T-helper 2 cell (primary cell): ENCODE measurements around the gene MAPK11.
A peak's percentile ranks its signal among the peaks of the same experiment; 100 is the strongest.

Experiments
- DNase-seq, 5 experiments: peaks; one replicate each; pipeline versions ENCODE4 v3.0.0 to v3.0.0-alpha.2; 2012 to 2022

The MAPK11 gene

DNA sequence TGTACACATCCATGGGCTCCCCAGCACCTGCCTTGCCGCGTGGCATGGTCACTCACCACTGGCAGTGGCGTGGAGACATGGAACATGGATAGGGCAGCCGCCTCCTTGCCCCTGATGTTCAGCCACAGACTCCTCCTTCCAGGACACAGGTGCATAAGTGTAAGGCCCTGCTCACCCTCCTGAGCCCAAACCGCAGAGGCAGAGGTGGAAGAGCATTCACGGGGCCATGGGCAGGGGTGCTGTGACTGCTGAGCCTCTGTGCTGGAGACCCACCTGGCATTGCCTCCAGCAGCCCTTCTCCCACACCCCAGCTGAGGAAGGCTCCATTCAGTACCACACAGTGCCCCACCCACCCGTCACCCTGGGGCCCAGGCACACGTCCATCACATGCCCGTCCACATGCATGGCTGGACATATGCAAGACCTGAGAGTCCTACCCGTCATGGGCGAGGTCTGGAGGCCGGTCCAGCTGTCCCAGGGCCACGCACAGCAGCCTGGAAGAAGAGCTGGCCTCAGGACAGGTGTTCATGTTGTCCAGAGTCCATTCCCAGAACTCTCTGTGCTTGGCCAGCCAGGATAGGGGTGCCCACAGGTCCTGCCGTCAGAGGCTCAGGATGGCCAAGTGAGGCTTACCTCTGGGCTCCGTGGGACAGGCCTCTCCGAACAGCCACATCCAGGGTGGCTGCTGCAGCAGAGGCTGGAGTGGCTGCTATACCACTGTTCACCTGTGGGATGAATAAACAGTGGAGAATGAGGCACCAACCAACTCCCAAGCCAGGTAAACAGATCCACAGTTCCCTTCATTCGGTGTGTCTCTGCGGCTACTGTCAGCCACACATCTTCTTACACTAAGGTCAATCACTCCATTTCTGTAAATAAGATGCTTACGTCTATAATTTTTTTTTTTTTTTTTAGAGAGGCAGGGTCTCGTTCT is 23.7 kb downstream of the MAPK11 start:
- DNase-seq: no peak

DNA sequence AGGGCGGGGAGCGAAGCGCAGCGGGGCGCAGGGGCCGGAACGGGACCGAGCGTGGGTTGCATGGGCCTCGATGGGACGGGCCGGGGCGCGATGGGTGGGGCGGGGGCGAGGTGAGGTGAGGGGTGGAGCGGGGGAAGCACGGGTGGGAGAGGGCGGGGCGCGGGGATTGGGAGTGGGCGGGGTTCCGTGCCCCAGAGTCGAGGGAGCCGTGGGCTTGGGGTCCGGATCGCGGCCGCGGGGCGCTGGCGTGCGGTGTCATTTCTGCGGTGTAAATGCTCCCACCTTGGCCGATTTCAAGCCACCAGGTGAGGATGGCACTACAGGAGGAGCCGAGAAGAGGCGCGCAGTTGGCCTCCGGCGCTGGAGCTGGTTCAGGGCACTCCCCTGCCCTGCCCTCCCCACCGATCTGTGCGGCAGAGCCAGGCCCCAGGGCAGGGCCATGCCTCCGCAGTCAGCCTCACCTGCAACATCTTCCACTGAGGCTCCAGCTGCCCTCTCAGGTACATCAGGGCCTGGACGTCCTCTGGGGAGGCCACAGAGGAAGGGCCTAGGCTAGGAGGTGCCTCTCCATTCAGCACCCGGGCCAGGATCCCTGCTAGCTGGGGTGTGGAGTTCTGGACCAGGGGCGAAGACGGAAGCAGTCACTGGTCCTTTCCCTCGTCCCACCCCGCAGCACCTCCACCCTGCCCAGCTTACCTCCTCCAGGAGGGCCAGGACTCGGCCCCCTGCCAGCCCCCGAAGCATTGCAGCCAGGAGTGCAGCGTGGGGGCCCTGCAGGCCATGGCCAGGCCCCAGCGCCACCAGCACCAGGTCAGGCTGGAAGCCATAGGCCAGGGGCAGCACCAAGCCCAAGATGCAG is 24.7 kb downstream of the MAPK11 start:
- DNase-seq: peak in 1 of 5 experiments; percentile 54

DNA sequence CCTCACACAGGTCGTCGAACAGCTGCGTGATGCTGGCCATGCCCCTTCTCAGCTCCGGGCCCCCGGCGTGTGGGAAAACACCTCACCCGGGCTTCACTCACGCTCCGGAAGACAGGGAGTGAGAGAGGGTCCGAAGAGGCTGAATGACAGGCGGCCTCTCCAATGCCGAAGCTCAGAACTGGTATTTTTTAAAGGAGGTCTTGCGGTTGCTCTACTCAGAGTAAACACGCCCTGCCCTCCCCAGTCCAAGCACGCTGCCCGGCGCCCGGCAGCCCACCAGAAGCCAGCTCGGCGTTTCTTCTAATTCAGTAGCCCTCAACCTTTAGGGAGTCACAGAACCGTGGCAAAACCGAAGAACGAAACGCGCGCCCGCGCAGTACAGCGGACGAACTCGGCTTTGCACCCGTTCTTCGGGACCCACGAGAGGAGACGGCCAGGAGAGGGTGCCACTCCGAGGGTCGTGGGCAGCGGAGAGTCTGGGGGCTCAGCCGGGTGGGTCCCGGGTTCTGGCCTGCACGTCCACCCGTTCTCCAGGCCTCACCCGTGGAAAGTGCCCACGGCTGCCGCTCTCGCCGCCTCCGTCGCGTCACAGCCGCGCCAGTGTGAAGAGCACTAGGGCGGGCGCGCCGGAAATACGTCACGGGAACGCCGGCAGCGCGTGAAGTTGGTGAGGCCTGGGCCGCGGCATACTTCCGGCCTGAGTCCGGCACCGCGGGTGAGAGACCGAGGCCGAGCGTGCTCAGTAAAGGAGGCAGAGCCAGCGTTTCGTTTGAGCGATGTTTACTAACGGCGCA is 25.6 kb downstream of the MAPK11 start, which contains the start of gene TUBGCP6:
Gene TUBGCP6, minus strand, starts transcription at position 604 of the 794 bp plus-strand sequence. Its CDS starts 564 bp downstream, at position 40.
- peak; percentile 81 to 95 (median 88) for DNase-seq

DNA sequence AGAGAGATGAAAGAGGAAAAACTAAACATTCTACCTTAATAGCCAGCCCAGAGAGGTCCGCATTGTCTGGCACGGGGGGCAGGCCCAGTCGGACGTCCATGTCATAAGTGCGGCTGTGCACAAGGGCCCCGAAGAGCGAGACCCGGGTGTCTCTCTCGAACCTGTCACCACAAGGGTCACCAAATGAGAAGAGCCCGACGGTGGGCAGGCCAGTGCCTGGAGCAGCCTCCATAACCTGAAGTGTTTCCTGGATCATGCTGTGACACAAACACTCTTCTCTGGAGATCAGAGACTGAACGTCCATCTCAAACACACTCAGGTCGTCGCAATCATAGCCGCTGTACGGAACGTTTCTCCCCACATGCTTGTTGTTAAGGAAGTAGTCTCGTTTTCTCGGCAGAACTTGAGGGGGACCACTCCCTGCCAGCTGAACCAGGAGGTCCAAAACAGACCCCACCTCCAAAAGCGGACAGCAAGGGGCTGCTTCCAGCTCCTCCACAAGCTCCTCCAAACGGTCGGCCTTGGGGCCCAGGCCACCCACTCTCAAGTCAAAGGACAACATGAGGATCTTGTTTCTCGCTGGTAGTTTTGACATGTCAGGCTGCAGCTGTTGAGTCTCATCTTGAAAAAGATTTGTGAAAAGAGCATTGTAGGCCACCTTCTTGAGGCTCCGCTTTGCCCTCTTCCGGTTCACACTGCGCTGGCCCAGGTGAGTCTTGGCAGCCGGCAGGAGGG is 26.3 kb downstream of the MAPK11 start:
- peak in 1 of 5 experiments; percentile 24 for DNase-seq

DNA sequence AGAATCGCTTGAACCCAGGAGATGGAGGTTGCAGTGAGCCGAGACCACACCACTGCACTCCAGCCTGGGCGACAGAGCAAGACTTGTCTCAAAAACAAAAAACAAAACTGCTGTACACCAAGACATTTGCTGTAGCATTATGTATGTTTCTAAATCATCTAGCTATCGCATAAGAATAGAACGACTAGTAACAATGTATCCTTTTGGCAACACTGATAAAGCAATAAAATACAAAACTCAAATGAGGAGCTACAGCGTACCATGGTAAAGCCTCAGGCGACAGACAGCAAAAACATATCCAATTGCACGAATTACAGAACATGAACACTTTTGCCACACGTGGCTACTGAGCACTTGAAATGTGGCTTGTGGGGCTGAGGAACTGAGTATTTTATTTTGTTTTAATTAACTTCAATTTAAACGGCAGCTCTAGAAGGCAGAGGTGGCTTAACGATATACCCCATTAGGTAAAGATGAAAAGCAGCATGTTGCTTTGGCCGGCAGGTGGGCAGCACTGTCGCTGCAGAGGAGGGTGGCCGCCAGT is 27.7 kb downstream of the MAPK11 start:
- DNase-seq: no peak

DNA sequence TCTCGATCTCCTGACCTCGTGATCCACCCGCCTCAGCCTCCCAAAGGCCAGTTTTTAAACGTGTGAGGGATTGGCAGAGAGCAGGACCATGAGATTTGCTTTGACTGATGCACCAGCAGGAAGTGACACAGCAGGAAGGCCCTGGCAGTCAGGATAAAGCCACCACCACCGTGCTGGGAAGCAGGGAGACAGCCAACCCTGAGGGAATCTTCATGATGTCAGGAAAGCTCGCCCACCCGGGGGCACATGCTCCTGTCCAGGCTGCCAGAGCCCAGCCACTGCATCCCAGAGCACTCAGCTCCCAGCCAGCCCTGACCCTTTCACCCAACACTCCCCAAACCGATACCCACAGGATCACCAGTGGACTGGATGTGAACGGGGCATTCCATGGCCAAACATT is 31.4 kb downstream of the MAPK11 start:
- no peak for DNase-seq

DNA sequence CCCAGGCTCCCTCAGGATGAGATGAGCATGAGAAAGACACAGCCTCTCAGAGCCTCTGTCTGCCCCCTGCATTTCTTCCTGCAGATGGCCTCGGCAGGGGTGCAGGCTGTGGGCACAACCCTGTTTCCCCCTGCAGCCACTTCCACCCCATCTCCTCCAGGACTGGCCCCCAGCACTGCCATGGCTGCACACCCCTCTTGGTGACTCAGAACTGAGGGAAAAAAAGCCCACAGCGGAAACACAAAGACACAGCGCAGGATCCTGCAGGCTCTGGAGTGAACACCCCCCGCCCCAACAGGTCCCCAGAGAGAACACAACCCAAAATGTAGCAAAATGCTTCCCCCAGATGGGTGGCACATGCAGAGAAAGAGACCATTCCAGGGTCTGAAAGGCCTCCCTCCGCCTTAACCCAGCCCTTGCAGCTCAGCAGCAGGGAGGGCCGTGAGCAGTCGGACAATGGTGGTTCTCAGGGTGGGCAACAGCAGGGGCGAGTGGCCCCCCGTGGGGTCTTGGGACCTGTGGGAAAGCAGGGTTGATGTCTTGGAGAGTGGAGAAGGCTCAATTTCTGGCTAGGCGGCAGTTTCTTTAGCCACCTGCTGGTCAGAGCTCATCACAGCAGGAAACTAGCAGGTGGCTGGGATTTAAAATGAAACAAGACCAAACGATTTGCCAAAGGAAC is 33.3 kb downstream of the MAPK11 start:
- peak in 1 of 5 experiments; percentile 35 for DNase-seq

DNA sequence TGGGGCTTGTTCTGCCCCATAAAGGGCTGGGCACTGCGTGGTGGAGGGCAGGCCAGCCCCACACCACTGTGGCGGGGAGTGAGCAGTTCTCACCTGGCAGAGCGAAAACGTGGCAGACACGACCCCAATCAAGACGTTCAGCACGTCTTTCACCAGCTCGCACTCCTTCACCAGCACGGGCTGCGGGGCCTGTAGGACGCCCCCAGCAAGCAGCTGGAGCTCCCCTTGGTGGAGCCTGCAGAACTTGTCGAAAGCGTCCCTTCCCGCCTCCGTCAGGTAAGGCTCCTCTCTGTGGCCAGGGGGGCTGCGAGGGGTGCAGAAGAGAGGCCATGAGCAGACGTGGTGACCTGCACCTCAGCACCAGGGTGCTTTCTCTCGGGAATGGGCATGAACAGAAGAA is 37.0 kb downstream of the MAPK11 start:
- DNase-seq: no peak

DNA sequence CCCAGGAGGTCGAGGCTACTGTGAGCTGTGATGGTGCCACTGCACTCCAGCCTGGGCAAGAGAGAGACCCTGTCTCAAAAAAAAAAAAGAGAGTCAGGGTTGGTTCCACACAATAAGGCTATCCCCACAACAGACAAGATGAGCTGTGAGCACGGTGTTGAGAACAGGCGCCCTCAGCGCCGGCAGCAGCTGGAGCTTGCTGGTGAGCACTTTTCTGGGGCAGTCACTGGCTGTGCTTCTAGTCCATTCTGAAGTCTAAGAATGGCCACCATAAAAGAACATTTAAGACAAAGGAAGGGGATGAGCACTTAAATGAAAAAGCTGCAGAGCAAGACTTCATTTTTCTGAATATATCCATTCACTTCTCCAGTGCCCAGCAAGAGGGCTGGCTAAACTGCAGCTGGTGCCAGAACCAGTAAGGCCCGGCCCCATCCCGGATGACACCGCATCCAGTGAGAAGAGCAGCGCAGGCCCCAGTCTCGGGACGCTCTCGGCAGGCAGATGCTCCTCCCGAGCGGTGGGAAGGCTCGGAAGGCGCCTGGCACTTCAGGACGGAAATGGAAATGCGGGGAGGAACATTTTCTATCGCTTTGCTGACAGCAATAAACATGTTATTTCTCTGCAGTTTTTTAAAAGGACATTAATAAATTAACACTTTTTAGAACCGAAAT is 37.6 kb downstream of the MAPK11 start:
- no peak for DNase-seq

DNA sequence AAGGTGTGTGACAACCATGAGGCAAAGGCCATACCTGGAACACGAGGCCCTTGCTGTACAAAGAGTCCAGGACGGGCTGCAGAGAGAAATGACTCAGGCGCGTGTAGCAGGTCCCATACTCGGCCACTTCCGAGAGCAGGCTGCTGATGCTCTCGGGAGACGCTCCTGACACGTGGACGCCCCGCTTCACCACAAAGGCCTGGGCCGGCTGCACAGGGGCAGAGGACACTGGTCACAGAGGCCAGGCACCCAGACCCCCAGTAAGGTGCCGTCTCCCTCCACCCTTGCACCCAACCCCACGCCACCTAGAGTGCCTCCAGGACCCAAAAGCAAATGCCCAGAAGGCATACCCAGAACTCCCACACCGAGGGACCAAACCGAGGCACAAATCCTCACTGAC is 40.8 kb downstream of the MAPK11 start:
- DNase-seq: no peak

DNA sequence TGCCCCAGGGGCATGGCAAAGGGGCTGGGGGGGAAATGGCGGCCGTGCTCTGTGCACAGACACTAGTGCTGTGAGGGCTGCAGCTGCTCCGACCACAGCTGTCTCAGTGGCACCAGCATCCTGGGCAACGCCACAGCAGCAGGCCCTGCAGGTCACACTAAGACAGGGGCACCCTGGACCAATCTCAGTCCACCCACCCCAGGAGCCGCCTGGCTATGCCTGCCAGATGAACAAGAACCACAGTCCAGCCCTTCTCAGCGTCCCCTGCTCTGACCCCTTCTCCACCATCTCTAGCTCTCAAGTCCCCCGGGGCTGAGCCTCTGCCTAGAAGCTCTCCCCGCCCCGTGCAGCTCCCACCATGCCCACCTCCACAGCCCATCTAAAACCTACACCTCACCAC is 41.8 kb downstream of the MAPK11 start:
- DNase-seq: no peak

DNA sequence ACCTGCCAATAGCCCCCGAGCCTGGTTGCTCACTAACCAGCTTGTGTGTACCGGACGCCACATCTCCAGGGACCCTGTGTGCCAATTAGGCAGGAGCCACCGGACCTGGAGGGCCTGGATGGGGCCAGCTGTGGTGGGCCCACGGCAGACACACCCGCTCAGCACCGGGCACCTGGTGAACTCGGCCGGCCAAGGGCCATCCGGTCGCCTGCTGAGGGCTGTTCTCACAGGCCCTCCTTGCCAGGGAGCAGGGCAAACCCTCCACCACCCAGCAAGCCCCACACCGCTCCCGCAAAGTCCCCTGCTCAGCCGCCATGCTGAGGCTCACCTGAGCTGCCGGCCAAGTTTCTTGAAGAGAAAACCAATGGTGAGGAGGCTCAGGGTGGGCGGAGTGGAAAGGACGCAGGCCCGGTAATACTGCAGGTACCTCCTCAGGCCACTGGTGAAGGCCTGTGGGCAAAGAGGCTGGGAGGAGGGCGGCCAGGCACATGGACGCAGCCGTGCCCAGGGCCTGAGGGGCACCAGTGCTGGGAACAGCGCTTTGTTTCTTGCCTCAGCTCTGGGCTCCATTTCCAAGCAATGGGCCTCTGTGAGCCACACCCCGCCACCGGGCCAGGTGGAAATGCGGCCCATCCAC is 42.5 kb downstream of the MAPK11 start:
- no peak for DNase-seq

DNA sequence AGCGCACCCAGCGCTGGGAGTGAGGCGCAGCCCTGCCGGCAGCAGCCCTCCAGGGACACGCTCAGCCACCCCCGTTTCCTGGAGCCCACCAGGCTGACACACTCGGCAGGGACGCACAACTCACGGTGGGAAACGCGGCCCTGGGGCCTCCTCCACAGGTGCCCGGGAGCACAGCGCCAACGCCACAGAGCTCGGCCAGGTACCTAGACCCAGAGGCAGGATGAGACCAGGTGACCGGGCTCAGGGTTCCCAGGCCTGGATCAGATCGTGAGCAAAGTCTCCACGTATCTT is 43.4 kb downstream of the MAPK11 start:
- DNase-seq: no peak

DNA sequence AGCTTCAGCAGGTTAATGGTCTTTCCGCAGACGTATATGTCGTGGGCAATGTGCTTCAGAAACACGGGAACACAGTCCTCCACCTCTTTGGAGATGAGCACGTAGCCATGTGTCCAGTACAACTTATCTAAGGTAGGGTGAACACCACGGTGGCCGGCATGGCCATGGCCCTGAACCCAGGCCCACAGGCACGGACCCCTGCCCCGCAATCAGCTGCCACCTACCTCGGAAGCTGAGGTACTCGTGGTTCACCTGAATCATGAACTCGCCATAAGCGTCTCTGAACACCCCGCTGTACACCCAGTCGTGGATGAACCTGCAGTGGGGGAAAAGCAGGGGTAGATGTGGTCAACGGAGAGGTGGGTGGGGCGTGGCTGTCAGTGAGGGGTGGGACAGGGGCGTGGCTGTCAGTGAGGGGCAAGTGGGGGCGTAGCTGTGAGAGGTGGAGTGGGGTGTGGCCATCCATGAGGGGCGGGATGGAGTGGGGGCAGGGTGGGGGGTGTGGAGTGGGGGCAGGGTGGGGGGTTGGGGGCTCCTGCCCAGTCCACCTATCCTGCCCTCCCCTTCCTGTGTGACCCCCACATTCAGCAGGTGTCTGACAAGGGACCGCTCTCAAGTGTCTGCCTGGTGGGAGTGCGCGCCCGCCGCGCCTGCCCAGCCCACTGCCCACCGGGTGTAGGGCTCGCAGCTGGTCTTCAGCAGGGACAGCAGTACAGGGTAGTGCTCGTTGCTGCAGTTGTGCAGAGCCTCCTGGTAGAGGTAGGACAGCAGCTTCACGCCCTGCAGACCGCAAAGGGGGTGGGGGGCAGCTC is 43.9 kb downstream of the MAPK11 start:
- no peak for DNase-seq

DNA sequence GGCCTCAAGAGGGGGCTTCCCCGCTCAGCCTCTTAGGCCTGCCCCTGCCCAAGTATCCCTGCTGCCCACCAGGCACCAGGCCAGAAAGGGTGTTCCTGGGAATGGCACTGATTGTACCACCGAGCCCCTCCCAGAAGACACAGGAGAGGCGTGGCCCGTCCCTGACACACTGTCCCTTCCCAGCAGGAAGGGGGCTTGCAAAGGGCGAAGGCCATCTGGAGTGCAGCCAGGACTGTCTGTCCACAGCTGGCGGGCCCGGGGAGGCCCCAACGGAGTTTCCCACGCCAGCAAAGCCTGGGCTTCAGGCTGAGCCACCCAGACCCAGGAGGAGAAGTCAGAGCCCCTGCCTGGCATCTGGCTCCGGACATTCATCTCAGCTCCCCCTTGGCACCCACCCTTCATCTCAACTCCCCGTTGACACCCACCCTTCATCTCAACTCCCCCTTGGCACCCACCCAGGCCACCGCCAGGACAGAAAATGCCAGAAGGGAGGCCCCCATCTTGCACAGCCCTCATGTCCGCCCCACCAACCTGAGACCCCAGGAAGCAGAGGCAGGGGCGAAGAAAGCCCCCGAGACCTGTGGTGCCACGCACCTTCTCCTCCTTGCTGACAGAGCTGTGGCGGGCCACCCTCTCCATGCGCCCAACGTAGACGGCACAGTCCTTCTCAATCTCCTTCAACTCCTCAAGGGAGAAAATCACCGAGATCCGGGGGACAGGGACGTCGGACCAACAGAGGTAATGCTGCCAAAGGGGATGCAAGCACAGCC is 44.8 kb downstream of the MAPK11 start:
- no peak for DNase-seq

DNA sequence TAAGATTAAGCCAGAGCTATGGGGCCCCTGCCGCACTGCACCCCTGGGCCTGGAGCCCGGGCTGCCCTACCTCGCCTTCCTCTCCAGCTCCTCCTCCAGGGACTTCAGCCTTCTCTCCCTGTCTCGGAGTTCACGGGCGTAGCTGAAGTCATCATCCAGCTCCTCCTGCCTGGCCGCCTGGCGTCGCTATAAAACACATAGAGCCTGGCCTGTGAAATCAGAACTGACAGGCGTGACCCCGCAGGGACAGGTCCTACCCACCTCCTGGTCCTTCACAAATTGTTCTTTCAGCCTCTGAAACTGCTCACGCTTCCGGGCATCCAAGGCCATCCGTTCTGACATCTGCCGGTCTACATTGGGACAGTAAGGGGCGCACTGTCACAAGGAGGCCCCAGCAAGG is 46.1 kb downstream of the MAPK11 start:
- no peak for DNase-seq

DNA sequence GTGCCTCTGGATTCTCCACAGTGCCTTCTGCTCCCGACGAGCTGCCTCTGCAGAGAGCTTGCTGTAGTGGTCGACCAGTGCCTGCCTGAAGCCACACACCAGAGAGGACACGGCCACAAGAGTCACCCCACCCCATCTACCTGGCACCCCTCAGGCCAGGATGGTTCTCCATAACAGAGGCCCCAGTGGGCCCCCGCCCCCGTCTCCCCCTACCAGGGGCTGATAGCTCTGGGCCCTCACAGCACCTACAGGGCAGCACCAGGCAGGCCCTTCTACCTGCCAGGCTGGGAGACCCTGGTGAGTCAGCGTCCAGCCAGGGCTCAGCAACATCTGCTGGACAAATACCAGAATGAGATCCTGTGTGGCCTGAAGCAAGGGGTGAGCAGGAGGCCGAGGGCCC is 47.7 kb downstream of the MAPK11 start:
- no peak for DNase-seq
